SK-N-SH treated with all-trans-retinoic acid at 6 μM for 48 hours (cell line): ENCODE results near the gene ADIPOR2.

Source experiments
- PPARA ChIP-seq: fragments of 250-450 bp; sonication (Bioruptor Pico); IDR thresholded peaks from 2 replicates; pipeline ENCODE4 v1.5.0; 2020; ENCODE audit warnings: mild to moderate bottlenecking, borderline replicate concordance
- ZFP3 ChIP-seq: fragments of 250-450 bp; sonication (Bioruptor Pico); IDR thresholded peaks from 2 replicates; pipeline ENCODE4 v1.5.0; 2020; ENCODE audit warnings: mild to moderate bottlenecking, moderate library complexity
- TF ChIP-seq, protein P1 (sequence below): fragments of 250-450 bp; sonication (Bioruptor Pico); IDR thresholded peaks from 2 replicates; pipeline ENCODE4 v1.5.0; 2020; ENCODE audit warnings: mild to moderate bottlenecking, moderate library complexity
- TF ChIP-seq, protein P2 (sequence below): fragments of 250-450 bp; sonication (Bioruptor Pico); IDR thresholded peaks from 2 replicates; pipeline ENCODE4 v1.8.0; 2021; ENCODE audit warnings: low read depth, mild to moderate bottlenecking, moderate library complexity, borderline replicate concordance
- TF ChIP-seq, protein P3 (sequence below): fragments of 250-450 bp; sonication (Bioruptor Pico); IDR thresholded peaks from 2 replicates; pipeline ENCODE4 v1.5.1; 2021; ENCODE audit warnings: mild to moderate bottlenecking, moderate library complexity
- TF ChIP-seq, protein P4 (sequence below): fragments of 250-450 bp; sonication (Bioruptor Pico); IDR thresholded peaks from 2 replicates; pipeline ENCODE4 v1.8.0; 2020; ENCODE audit warnings: mild to moderate bottlenecking, moderate library complexity, borderline replicate concordance

DNA sequence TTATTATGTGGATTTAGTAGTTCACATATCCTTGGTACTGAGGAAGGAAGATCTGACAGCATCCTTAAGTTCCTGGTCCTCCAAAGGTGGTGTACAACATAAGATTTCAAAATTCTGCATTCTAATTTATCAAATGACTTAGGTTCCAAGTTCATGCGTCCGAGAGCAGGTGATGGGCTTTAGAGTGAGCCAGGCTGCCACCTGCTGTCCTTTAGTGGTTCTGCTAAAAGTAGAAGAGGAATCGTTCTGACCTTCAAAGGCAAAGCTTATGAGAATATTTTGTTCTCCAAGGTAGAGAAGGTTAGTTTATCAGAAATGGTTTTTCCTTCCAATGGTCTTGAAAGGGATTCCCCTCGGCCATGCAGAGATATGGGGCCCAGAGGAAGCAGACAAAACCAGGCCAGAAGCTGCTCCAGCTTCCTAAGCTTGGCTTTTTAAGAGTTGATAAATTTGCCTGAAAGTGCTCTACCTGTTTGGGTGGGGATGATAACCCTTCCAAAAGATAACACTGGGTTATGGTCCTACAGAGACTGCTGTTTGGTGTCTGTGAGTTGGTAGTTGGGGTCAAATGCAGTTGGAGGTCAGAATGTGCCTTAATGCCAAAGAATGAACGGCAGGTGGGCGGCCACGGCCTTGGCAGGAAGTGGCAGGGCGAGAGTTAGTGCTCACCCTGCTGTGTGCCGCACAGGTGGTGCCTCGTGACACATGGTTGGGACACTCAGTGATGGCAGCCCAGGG, 100.4 kb downstream of the ADIPOR2 start:
- no peak for TF ChIP-seq ZFP3 (CRISPR knock-in tag)
- TF ChIP-seq, protein P1, sequence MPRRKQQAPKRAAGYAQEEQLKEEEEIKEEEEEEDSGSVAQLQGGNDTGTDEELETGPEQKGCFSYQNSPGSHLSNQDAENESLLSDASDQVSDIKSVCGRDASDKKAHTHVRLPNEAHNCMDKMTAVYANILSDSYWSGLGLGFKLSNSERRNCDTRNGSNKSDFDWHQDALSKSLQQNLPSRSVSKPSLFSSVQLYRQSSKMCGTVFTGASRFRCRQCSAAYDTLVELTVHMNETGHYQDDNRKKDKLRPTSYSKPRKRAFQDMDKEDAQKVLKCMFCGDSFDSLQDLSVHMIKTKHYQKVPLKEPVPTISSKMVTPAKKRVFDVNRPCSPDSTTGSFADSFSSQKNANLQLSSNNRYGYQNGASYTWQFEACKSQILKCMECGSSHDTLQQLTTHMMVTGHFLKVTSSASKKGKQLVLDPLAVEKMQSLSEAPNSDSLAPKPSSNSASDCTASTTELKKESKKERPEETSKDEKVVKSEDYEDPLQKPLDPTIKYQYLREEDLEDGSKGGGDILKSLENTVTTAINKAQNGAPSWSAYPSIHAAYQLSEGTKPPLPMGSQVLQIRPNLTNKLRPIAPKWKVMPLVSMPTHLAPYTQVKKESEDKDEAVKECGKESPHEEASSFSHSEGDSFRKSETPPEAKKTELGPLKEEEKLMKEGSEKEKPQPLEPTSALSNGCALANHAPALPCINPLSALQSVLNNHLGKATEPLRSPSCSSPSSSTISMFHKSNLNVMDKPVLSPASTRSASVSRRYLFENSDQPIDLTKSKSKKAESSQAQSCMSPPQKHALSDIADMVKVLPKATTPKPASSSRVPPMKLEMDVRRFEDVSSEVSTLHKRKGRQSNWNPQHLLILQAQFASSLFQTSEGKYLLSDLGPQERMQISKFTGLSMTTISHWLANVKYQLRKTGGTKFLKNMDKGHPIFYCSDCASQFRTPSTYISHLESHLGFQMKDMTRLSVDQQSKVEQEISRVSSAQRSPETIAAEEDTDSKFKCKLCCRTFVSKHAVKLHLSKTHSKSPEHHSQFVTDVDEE (CRISPR knock-in tag) = no peak
- TF ChIP-seq, protein P2, sequence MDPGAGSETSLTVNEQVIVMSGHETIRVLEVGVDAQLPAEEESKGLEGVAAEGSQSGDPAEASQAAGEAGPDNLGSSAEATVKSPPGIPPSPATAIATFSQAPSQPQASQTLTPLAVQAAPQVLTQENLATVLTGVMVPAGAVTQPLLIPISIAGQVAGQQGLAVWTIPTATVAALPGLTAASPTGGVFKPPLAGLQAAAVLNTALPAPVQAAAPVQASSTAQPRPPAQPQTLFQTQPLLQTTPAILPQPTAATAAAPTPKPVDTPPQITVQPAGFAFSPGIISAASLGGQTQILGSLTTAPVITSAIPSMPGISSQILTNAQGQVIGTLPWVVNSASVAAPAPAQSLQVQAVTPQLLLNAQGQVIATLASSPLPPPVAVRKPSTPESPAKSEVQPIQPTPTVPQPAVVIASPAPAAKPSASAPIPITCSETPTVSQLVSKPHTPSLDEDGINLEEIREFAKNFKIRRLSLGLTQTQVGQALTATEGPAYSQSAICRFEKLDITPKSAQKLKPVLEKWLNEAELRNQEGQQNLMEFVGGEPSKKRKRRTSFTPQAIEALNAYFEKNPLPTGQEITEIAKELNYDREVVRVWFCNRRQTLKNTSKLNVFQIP = no peak
- TF ChIP-seq, protein P3, sequence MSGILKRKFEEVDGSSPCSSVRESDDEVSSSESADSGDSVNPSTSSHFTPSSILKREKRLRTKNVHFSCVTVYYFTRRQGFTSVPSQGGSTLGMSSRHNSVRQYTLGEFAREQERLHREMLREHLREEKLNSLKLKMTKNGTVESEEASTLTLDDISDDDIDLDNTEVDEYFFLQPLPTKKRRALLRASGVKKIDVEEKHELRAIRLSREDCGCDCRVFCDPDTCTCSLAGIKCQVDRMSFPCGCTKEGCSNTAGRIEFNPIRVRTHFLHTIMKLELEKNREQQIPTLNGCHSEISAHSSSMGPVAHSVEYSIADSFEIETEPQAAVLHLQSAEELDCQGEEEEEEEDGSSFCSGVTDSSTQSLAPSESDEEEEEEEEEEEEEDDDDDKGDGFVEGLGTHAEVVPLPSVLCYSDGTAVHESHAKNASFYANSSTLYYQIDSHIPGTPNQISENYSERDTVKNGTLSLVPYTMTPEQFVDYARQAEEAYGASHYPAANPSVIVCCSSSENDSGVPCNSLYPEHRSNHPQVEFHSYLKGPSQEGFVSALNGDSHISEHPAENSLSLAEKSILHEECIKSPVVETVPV (CRISPR knock-in tag) = no peak
- TF ChIP-seq, protein P4, sequence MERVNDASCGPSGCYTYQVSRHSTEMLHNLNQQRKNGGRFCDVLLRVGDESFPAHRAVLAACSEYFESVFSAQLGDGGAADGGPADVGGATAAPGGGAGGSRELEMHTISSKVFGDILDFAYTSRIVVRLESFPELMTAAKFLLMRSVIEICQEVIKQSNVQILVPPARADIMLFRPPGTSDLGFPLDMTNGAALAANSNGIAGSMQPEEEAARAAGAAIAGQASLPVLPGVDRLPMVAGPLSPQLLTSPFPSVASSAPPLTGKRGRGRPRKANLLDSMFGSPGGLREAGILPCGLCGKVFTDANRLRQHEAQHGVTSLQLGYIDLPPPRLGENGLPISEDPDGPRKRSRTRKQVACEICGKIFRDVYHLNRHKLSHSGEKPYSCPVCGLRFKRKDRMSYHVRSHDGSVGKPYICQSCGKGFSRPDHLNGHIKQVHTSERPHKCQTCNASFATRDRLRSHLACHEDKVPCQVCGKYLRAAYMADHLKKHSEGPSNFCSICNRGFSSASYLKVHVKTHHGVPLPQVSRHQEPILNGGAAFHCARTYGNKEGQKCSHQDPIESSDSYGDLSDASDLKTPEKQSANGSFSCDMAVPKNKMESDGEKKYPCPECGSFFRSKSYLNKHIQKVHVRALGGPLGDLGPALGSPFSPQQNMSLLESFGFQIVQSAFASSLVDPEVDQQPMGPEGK (CRISPR knock-in tag) = no peak
- TF ChIP-seq PPARA (CRISPR knock-in tag) = no peak
